Coronary artery (tissue), 2 donors: ENCODE data around the gene PICALM.

ENCODE experiments used
- DNase-seq: peaks from one replicate; pipeline ENCODE4 v3.0.0-alpha.2; 2017; ENCODE audit warnings: low spot score
- H3K27ac ChIP-seq, 2 donors: fragments of 200-600 bp; sonication (generic); one replicate each; pipeline ENCODE4 v1.5.1; 2016 to 2019
- H3K4me3 ChIP-seq: fragments of 200-600 bp; sonication (generic); 2 replicates; pipeline ENCODE4 v1.5.1; 2016; ENCODE audit warnings: mild to moderate bottlenecking, moderate library complexity
- TF ChIP-seq, protein P1 (sequence below): fragments of 200-600 bp; sonication (generic); IDR thresholded peaks from one replicate; pipeline ENCODE4 v1.5.1; 2019; ENCODE audit warnings: antibody characterized with exemption

Gene PICALM

DNA sequence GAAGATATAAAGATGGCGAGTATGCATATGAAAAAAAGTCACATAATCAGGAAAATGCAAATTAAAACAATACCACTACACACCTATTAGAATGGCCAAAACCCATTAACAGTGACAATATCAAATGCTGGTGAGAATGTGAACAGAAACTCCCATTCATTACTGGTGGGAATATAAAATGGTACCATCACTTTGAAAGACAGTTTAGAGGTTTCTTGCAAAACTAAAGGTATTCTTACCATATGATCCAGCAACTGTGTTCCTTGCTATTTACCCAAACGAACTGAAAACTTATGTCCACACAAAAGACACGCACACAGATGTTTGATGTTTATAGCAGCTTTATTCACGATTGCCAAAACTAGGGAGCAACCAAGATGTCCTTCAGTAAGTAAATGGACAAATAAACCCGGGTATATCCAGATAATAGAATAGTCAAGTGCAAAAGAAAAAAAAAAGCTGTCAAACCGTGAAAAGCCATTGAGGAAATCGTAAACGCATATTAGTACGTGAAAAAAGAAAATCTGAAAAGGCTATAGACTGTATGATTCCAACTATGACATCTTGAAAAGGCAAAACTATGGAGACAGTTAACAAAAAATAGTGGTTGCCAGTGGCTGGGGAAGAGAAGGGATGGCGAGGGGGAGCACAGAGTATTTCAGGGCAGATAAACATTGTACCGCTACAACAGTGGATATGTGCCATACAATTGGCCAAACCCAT is 7.2 kb downstream of the PICALM start:
- Histone ChIP-seq H3K27ac (peak overlapping the region; percentile 59 to 72), H3K4me3 (peak overlapping the region; percentile 44)
- TF ChIP-seq, protein P1, sequence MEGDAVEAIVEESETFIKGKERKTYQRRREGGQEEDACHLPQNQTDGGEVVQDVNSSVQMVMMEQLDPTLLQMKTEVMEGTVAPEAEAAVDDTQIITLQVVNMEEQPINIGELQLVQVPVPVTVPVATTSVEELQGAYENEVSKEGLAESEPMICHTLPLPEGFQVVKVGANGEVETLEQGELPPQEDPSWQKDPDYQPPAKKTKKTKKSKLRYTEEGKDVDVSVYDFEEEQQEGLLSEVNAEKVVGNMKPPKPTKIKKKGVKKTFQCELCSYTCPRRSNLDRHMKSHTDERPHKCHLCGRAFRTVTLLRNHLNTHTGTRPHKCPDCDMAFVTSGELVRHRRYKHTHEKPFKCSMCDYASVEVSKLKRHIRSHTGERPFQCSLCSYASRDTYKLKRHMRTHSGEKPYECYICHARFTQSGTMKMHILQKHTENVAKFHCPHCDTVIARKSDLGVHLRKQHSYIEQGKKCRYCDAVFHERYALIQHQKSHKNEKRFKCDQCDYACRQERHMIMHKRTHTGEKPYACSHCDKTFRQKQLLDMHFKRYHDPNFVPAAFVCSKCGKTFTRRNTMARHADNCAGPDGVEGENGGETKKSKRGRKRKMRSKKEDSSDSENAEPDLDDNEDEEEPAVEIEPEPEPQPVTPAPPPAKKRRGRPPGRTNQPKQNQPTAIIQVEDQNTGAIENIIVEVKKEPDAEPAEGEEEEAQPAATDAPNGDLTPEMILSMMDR, result no peak
- no peak for DNase-seq

DNA sequence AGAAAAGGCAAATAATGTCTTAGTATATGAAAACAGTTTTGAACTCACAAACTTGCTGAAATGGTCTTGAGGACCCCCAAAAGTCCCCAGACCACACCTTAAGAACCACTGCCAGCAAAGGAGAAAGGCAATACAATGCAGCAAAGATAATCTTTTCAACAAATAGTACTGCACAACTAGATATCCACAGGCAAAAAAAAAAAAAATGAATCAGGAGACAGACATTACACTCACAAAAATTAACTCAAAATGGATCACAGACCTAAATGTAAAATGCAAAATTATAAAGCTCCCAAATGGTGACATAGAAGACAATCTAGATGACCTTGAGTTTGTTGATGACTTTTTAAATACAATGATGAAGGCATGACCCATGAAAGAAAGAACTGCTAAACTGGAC is 8.3 kb downstream of the PICALM start:
- H3K27ac ChIP-seq, result no peak overlapping the region
- TF ChIP-seq, protein P1, result no peak
- no peak overlapping the region for H3K4me3 ChIP-seq
- no peak for DNase-seq

DNA sequence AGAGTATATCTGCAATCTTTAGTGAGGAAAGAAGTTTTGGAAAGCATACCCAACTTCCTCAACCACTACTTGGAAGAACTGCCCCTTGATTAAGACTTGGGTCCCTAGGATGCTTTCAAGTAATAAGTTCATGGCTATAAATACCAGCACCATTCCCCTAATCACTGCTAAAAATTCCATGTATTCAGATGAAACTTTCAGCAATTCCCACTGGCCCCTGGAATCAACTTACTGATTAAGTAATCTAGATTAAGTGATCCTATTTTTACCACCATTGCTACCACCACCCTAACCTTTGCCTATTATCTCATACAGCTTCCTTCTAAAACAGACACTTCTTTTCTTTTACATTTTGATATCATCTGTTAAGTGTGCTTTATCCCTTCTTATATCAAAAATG is 10.5 kb downstream of the PICALM start:
- Histone ChIP-seq H3K27ac (peak overlapping the region in 1 of 2 donors; percentile 22), H3K4me3 (peak overlapping the region; percentile 13)
- no peak for DNase-seq
- TF ChIP-seq, protein P1, result no peak

DNA sequence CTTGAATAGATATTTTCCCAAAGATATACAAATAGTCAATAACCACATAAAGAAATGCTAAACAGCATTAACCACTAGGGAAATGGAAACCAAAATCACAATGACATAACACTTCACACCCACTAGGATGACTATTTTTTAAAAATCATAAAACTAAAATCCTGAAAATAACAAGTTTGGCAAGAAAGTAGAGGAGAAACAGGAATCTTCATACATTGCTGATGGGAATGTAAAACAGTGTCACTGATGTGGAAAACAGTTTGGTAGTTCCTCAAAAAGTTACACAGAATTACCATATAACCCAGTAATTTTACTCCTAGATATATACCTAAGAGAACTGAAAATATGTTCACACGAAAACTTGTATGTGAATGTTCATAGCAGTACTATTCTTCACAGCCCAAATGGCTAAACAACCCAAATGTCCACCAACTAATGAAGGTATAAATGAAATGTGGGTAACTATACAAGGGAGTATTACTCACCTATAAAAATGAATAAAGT is 12.5 kb downstream of the PICALM start:
- Histone ChIP-seq H3K4me3 (no peak overlapping the region), H3K27ac (no peak overlapping the region)
- TF ChIP-seq, protein P1, result no peak
- no peak for DNase-seq

DNA sequence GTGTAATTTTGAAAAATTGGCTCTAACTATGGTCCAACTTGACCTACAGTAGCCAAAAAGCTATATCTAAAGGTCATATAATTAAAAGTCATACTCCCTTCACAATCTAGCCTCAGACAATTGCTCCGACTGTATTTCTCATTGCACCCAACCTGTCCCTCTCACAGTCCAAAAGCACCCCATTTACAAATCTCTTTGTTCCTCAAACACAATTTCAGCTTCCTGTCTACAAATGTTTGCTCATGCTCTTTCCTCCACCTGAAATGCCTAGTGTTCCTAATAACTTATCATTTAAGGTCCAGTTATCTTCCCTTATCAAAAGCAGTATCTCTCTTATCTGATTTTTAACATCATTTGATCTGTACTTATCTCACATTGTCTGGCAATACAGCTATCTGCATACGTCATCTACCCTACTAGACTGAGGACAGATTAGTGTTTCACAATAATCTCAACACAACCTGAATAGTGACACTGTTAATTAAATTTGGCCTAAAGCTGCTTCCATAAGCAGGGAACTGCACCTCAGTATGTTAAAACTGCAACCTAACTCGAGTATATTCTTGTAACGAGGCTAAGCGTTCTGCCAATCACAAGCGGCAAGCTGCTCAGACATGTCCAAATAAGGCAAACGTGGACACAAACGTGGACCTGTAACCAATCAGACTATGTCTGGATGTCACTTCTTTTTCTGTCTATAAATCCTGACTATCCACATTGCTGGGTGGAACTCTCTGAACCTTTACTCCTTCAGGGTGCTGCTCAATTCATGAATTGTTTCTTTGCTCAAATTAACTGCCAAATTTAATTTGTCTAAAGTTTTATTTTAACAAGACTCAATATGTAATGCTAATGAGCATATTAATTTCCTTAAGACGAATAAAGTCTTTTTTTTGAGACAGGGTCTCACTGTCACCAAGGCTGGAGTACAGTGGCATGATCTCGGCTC is 15.9 kb downstream of the PICALM start:
- Histone ChIP-seq H3K4me3 (peak overlapping the region; percentile 27), H3K27ac (peak overlapping the region; percentile 18 to 43)
- DNase-seq, result no peak
- TF ChIP-seq, protein P1, result no peak

DNA sequence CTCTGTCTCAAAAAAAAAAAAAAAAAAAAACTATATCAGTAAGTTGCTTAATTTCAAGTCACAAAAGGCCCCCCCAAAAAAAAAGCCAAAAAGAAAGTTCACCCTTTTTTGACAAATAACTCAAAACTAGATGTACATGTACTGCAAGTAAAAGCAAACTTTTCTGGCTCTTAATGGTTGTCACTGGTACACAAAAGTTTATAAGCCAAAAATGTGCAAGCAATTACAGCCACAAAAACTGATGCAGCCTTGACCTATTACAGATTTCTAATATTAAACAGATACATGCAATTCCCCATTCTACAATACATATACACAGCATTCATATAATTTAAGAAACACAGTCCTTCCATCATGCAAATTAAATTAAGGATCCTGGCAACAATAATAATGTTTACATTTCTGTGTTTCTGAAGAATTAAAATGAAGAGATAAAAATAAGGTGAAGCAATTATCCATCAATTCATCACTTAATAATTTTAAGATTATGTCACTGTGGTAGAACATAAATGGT is 18.6 kb downstream of the PICALM start:
- H3K4me3 ChIP-seq, result no peak overlapping the region
- DNase-seq, result no peak
- H3K27ac ChIP-seq, result no peak overlapping the region
- TF ChIP-seq, protein P1, result no peak
